Dedifferentiated amniotic fluid mesenchymal stem cell (primary cell): ENCODE measurements around the gene MOB1A.

ENCODE experiments used
- DNase-seq: peaks from one replicate; pipeline ENCODE4 v3.0.0-alpha.2; 2016; ENCODE audit errors: extremely low spot score

Gene MOB1A

GRCh38 chr2:74103763-74104162, 74.9 kb downstream of the MOB1A start:
- DNase-seq = no peak
